KOPT-K1 (cell line): ENCODE results near the gene KCNJ1.

Source experiments
- H3K27ac ChIP-seq: fragments of 200-600 bp; sonication (generic); 2 replicates; pipeline ENCODE4 v1.5.1; 2016; ENCODE audit warnings: antibody characterized with exemption, mild to moderate bottlenecking, low read depth, low read length; ENCODE audit not compliant: poor library complexity, severe bottlenecking
- H3K36me3 ChIP-seq: fragments of 200-600 bp; sonication (generic); 2 replicates; pipeline ENCODE4 v1.5.1; 2017; ENCODE audit warnings: antibody characterized with exemption, mild to moderate bottlenecking, low read length, moderate library complexity; ENCODE audit not compliant: insufficient read depth
- H3K9me3 ChIP-seq: fragments of 200-600 bp; sonication (generic); 2 replicates; pipeline ENCODE4 v1.5.1; 2017; ENCODE audit warnings: antibody characterized with exemption, low read length, mild to moderate bottlenecking; ENCODE audit not compliant: insufficient read depth, poor library complexity, severe bottlenecking

Gene KCNJ1

DNA sequence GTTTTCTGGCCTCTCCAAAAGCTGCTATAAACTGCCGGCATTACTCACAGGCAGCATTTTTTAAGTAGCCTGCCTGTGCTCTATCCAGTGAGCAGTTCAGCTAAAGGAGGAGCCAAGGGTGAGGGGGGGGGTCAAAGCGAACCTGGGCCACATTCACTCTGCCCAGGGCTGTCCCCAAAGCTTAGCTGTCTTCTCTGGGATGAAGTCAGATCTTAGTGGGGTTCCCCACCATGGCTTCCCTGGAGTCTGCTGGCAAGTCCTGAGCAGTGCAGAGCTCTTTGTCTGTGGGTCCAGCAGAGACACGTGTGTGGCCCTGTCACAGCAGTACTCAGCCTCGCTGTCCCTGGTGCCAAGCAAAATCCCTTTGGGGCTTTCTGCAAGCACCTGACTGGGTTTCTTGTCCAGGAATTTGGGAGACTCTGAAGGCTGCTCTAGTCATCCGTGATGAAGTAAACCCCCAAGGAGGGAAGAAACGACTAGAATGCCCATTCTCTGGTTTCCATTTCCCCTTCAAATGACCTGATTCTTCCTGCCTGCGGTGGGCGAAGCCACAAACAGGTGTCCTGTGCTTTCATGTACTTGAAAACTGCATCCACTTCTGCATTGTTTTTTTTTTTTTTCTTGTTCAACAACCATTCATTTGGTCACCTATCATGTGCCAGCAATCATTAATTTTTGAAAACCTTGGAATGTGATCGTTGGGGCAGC, 26.6 kb upstream of the KCNJ1 start:
- Histone ChIP-seq H3K9me3 (no peaks in the 10 kb centered on the region), H3K27ac (no peak overlapping the region), H3K36me3 (no peaks in the 10 kb centered on the region)

DNA sequence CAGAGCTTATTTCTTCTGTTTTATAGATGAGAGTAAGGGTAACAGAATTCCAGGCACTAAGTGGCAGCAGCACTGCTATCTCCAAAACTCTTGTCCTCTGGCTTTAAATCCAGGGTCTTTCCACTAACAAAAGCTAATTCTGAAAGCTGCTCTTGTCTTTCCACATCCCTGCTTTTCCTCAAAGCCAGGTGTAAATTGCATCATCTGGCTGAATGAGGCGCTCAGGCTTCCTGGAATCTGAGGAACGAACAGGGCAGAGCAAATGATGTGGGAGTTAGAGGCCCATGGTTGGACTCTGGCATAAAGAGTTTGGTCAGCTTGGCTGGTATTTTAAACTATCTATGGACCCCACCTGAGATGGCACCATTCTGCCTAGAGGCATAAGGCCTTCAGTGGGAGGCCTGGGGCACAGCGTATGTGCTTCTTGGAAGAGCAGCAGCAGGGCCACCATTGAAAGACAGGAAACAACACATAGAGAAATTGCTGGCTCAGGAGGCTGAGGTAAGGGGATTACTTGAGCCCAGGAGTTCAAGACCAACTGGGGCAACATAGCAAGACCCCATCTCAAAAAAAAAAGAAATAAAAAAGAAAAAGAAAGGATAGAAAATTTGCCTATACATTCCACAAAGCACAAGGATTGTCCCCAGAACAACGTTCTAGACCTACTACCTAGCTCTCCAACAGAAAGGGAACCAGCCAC, 25.9 kb upstream of the KCNJ1 start:
- no peaks in the 10 kb centered on the region for H3K9me3 ChIP-seq
- H3K27ac ChIP-seq, result no peak overlapping the region
- no peaks in the 10 kb centered on the region for H3K36me3 ChIP-seq

DNA sequence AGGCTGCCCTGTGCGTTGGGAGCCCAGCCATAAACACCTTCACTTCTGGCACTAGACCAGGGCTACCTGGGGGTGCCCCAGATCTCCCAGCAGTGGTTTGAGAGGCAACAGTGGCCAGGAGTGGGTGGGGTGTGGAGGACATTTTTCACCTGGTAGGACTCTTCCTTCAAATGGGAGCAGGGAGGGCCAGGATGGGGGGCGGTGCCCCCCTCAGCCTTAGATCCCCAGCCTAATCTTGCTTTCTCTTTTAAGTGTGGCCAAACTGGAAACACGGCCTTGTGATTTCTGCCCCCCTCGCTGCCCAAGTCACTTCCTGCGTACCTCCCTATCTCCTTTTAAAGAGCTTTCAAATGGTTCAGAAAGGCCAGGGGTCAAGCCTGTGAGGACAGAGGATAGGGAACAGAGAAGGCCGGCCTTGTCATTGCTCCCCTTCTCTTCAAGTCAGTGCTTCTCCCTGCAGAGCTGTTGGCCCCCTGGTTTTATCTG, 24.9 kb upstream of the KCNJ1 start:
- H3K9me3 ChIP-seq, result no peaks in the 10 kb centered on the region

DNA sequence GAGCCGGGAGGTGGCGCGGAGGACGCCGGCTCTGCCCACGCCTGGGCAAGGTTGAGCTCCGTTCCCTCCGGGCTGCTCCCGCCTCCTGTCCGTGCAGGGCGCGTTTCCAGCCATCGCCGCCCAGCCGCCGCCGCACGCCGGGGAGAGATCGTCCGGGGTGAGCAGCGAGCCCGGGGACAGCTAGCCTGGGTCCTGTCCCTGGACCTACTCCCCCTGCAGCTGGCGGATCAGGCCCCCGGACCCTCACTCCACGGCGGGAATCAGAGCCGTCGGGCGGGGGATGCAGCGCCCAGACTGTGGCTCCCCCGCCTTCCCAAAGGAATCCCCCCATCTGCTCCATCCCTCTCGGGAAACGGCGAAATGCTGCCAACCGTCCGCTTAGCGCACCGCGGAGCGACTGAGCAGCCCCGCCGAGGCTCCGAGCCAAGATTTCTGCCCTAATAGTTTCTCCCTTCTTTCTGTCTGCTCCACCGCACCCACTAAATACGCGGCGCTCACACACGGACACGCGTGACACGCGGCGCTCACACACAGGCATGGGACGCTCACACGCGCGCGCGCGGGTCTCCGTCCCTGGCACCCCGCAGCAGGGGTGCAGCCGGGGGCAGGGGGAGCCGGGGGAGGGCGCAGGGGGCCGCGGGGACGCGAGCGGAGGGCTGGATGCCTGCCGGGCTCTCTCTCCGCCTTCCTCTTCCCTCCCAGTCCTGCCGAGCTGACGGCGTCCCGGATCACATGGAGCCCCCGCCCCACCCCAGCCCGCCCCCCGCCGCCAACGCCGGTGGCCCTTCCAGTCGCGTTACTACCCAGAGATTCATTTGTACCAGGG, 23.7 kb upstream of the KCNJ1 start, which contains the start of gene KCNJ5:
Gene KCNJ5 (plus strand): TSS at position 814 of the 826 bp plus-strand sequence. CDS start 19,918 bp downstream, outside the sequence.
- Histone ChIP-seq H3K27ac (no peak within 1 kb of the TSS), H3K9me3 (no peaks in the 10 kb centered on the region), H3K36me3 (no peaks in the 10 kb centered on the region)

More for the DNA sequence above, 24.9 kb upstream of the KCNJ1 start:
- H3K36me3 ChIP-seq, result no peaks in the 10 kb centered on the region
- H3K27ac ChIP-seq, result no peak overlapping the region

DNA sequence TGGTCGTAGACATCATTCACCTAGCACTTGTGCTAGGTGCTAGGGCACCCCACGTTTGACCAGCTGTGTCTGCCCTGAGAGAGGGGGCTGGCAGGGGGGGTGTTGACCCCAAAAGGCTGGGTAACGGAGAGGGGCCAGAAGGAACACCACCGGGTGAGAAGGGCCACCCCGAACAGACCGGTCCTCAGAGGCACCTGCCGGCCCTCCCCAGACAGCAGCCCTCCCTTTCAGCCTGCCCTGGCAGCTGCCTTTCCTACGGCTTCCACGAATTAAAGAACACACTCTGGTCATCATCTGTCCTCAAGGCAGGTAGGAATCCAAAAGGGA, 23.1 kb upstream of the KCNJ1 start:
- Histone ChIP-seq H3K9me3 (no peaks in the 10 kb centered on the region), H3K36me3 (no peaks in the 10 kb centered on the region), H3K27ac (no peak overlapping the region)

DNA sequence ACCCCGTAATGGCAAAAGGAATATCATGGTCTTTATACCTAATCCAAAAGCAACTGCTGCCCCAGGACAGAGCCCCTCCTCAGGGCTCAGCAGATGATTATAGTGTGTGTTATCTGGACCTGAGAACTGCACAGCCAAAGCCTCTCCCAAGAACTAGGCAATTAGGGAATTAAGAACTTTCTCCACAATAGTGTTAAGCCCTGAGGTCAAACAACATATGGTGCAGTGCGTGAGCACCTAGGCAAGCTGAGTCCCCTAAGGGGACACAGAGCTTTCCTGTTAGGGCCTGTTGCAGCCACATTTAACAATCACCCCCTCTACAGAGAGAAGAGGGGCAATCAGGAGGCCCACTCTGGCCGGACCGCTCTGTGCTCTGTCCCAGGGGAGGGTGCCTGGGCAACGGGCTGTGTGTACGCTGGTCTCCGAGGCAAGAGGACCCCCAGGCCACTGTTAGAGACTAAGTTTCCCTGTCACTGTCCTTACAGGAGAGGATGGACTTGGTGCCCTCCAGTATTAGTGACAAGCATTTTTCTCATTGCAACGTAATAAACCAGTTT, 22.6 kb upstream of the KCNJ1 start:
- H3K9me3 ChIP-seq, result no peaks in the 10 kb centered on the region
- H3K27ac ChIP-seq, result no peak overlapping the region
- H3K36me3 ChIP-seq, result no peaks in the 10 kb centered on the region

DNA sequence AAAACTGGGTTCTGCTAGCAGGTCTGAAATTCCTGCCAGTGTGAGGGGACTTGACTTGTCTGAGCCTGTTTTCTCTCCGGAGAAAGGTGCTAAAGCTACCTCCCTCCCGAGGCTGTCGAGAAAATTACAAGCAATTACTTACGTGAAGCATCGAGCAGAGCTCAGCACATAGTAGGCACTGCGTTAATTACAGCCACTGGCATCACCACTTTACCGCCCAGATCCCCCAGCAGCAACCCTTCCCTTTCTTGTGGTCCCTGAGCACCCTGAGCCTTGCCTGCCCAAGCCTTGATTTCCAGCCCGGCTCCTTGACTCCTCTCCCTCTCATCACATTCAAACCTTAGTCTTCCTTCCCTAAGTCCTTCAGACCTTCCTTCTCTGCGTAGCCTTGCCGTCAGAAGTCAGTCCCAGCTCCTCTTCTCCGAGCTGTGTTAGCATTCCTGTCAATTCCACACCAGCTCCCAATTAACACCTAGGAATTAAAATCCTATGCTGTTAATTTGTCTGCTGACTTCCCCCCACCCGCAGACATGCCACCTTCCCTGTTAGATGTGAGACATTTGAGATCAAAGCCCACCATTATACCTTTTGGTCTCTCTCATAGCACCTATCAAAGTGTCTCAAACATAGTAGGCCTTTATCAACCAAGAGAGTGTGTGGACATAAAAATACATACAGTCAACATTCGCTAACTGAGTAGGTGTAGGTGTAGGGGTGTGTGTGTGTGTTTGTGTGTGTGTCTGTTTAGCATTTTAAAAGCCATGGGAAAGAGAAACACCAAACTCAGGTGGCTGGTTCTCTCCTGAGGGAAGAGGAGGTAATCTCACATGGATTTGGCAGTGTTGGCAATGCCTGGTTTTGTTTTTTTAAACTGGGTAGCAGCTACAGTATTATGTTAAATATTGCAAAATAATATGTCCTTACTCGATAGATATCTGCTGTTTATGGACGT, 21.2 kb upstream of the KCNJ1 start:
- H3K27ac ChIP-seq, result no peak overlapping the region
- H3K36me3 ChIP-seq, result no peaks in the 10 kb centered on the region
- H3K9me3 ChIP-seq, result no peaks in the 10 kb centered on the region

DNA sequence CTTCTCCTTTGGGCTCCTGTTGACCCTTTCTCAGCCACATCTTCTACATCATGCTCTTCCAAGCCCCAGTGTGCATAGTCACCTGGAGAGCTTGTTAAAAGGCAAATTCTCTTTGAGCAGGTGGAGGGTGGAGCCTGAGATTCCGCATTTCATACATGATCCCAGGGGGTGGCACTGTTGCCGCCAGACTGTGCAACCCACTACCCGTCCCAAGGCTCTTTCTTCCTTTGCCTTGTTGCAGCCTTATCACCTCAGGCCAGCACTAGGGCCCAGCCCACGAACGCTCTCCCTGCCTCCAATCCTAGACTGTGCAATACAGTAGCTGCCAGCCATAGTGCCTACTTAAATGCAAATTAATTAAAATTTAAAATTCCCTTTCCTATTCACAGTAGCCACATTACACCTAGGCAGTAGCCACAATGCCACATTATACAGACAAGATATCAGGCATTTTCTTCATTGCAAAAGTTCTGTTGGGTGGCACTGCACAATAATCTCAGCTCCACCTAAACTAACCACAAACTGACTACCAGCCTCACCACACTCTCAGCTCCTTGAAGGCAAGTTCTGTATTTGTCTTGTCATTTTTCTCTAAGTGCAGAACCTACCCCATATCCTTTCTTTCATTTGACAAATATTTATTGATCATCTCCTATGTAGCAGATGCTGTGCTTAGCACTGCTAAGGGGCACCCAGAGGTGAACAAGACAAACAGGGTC, 19.5 kb upstream of the KCNJ1 start:
- H3K27ac ChIP-seq, result no peak overlapping the region
- no peaks in the 10 kb centered on the region for H3K9me3 ChIP-seq
- no peaks in the 10 kb centered on the region for H3K36me3 ChIP-seq

DNA sequence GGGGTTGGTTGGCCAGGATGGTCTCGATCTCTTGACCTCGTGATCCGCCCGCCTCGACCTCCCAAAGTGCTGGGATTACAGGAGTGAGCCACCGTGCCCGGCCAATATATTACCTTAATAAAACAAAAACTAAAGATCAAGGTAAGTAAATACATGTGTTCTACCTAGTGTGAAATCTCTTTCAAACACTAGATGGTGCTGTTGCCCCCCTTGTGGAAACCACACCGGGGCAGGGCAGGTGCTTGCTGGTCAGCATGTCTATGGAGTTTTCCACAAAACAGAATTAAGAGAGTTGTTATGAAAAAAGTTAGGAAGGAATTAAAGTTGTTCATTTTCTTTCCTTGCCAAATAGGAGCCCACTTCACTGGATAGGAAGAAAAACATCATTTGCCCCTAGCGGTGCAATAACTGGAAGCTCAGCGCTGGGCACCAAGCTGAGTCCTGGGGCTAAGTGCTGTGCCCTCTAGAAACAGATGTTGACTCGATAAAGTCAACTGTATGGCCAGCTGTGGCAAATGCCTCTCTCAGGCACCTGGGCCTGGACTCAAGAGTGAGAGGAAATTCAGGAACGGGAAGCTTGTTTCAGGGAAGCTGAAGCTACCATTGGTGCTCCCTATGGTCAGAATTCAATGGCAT, 17.7 kb upstream of the KCNJ1 start:
- H3K9me3 ChIP-seq, result no peaks in the 10 kb centered on the region

DNA sequence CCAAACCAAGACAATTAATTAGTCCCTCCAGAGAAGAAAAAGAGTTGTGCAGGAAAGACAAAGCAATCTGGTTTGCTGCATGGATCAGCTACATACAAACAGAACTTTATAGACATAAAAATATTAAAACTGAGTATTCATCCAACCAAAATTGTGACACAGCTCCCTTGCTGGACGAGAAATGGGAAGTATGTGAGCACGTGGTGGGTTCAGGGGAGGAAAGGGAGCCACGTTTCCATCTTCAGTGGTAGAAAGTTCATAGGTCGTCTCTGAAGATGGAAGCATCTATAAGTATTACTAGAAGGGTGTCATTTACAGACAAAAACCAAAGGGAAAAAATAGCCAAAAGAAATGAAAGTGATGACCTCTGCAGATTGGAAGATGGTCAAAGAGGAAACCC, 17.0 kb upstream of the KCNJ1 start:
- H3K36me3 ChIP-seq, result no peaks in the 10 kb centered on the region
- no peaks in the 10 kb centered on the region for H3K9me3 ChIP-seq

More for the DNA sequence above, 17.7 kb upstream of the KCNJ1 start:
- no peak overlapping the region for H3K27ac ChIP-seq
- H3K36me3 ChIP-seq, result no peaks in the 10 kb centered on the region

DNA sequence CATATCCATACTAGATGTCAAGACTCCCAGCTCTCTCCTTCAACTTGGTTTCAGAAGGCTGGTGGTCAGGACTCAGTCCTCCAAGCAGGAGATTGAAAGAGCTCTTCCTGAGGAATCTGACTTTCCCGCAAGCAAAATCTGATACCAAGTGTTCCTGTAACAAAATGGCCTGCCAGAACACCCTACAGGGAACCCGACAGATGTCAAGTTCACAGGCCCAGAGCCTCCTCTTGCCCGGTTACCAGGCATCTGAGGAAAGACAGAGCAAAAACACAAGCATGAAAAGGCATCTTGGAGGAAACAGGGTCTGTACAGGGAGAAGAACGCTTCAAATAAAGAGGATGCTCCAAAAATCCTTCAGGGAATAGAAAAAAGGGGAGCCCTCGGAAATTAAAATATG, 15.4 kb upstream of the KCNJ1 start:
- H3K27ac ChIP-seq, result no peak overlapping the region

More for the DNA sequence above, 17.0 kb upstream of the KCNJ1 start:
- no peak overlapping the region for H3K27ac ChIP-seq

DNA sequence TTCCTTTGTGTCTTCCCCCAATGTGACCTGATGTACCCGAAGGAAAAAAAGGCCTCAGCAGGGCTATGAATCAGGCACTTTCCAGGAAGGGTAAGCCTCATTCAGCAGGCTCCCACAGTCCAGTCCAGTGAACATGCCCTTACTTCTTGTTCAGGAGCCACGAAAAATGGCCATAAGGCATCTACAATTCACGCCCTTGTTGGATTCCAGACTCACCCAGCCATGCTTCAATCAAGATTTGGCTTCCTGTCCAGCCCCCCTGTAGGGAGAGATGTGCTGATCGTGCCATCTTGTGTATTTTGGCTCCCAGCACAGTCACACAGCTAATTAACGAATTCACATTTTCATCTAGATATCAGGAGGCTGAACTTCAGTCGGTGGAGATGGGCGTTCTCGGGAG, 14.1 kb upstream of the KCNJ1 start:
- Histone ChIP-seq H3K9me3 (no peaks in the 10 kb centered on the region), H3K36me3 (no peaks in the 10 kb centered on the region), H3K27ac (no peak overlapping the region)

More for the DNA sequence above, 15.4 kb upstream of the KCNJ1 start:
- Histone ChIP-seq H3K9me3 (no peaks in the 10 kb centered on the region), H3K36me3 (no peaks in the 10 kb centered on the region)

DNA sequence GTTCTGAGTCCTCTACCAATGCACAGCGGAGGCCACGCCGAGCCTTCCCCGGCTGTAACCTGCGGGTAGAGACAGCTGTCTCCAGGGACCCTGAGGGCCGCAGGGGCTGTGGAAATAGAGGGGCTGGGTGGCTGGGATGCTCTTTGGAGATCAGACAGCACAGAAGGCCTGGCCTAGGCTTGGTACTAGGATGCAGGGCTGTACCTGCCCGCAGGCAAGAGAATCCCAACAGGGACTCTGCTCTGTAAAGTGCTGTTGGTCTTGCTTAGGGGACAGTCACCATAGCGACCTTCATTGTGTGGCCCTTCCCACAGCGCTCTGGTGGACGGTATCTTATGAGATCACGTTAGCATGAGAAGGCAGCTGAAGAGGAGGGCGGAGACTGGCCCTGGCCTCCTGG, 12.7 kb upstream of the KCNJ1 start:
- Histone ChIP-seq H3K27ac (no peak overlapping the region), H3K9me3 (no peaks in the 10 kb centered on the region)

More for the DNA sequence above, 12.7 kb upstream of the KCNJ1 start:
- H3K36me3 ChIP-seq, result no peaks in the 10 kb centered on the region
